K562 (cell line): ENCODE data around the gene FGF23. TPM values are rescaled to one million over a fixed set of nuclear protein-coding genes. Genes with fewer than 3 reads are reported as not detected.

Source experiments
- ADNP ChIP-seq: fragments of 200-800 bp; sonication (Bioruptor generic); IDR thresholded peaks from 2 replicates; pipeline ENCODE4 v1.6.1; 2016; ENCODE audit warnings: missing genetic modification characterization, missing compliant biosample characterization
- CBFA2T3 ChIP-seq: fragments of 450-650 bp; IDR thresholded peaks from 2 replicates; pipeline ENCODE4 v1.6.1; 2017
- CBX5 ChIP-seq: IDR thresholded peaks from 2 replicates; pipeline ENCODE4 v1.6.1; 2014; ENCODE audit warnings: low read depth, borderline replicate concordance
- CREM ChIP-seq: IDR thresholded peaks from 2 replicates; pipeline ENCODE4 v1.6.1; 2014; ENCODE audit warnings: antibody characterized with exemption, low read depth
- DNMT1 ChIP-seq: fragments of 450-650 bp; IDR thresholded peaks from 2 replicates; pipeline ENCODE4 v1.6.1; 2016; ENCODE audit warnings: antibody characterized with exemption, mild to moderate bottlenecking
- FOXK2 ChIP-seq, 2 experiments: fragments of 450-650 bp; IDR thresholded peaks in 1 of 2; conservative IDR thresholded peaks in 1 of 2; 2 replicates each; pipeline ENCODE4 v1.6.1; 2016; ENCODE audit warnings: low read depth in 2 of 2, mild to moderate bottlenecking in 1 of 2
- HDAC3 ChIP-seq: fragments of 450-650 bp; IDR thresholded peaks from 2 replicates; pipeline ENCODE4 v1.6.1; 2018; ENCODE audit warnings: borderline replicate concordance, mild to moderate bottlenecking, moderate library complexity; ENCODE audit not compliant: partially characterized antibody
- HSF4 ChIP-seq: fragments of 250-450 bp; sonication (Bioruptor Pico); IDR thresholded peaks from 2 replicates; pipeline ENCODE4 v2.1.2; 2022; ENCODE audit warnings: mild to moderate bottlenecking, moderate library complexity, borderline replicate concordance
- KDM4B ChIP-seq, 2 experiments: fragments of 450-650 bp in 1 of 2; sonication (generic) in 1 of 2; IDR thresholded peaks; 2 replicates each; pipeline ENCODE4 v1.6.1; 2016 to 2017; ENCODE audit warnings: borderline replicate concordance in 2 of 2, antibody characterized with exemption in 1 of 2, low read depth in 1 of 2, mild to moderate bottlenecking in 1 of 2
- MAX ChIP-seq: sonication (generic); formaldehyde crosslinking; IDR thresholded peaks from 2 replicates; pipeline ENCODE4 v1.9.0; 2022; ENCODE audit warnings: mild to moderate bottlenecking, missing genetic modification reagents
- MEIS2 ChIP-seq: fragments of 450-650 bp; IDR thresholded peaks from 2 replicates; pipeline ENCODE4 v1.6.1; 2014; ENCODE audit warnings: mild to moderate bottlenecking; ENCODE audit not compliant: partially characterized antibody
- MTA1 ChIP-seq: fragments of 450-650 bp; IDR thresholded peaks from 2 replicates; pipeline ENCODE4 v1.6.1; 2017; ENCODE audit warnings: borderline replicate concordance
- NCOR1 ChIP-seq: fragments of 450-650 bp; IDR thresholded peaks from 2 replicates; pipeline ENCODE4 v1.6.1; 2016; ENCODE audit warnings: mild to moderate bottlenecking, moderate library complexity
- PBX2 ChIP-seq, 2 experiments: IDR thresholded peaks in 1 of 2; conservative IDR thresholded peaks in 1 of 2; 2 replicates each; pipeline ENCODE4 v1.6.1; 2016; ENCODE audit warnings: low read depth in 2 of 2, mild to moderate bottlenecking in 1 of 2, missing compliant biosample characterization in 1 of 2, missing genetic modification characterization in 1 of 2, moderate library complexity in 1 of 2
- PCBP2 ChIP-seq: fragments of 200-400 bp; formaldehyde crosslinking; IDR thresholded peaks from 2 replicates; pipeline ENCODE4 v1.6.1; 2018; ENCODE audit warnings: low read length, low read depth, mild to moderate bottlenecking, moderate library complexity; ENCODE audit not compliant: poor library complexity, severe bottlenecking
- PML ChIP-seq: IDR thresholded peaks from 2 replicates; pipeline ENCODE4 v1.6.1; 2012; ENCODE audit warnings: low read length, inconsistent platforms
- SAFB2 ChIP-seq: fragments of 200-400 bp; formaldehyde crosslinking; IDR thresholded peaks from 2 replicates; pipeline ENCODE4 v1.6.1; 2018; ENCODE audit warnings: borderline replicate concordance, low read length, low read depth, moderate library complexity; ENCODE audit not compliant: severe bottlenecking
- SETDB1 ChIP-seq: IDR thresholded peaks from one replicate; pipeline ENCODE4 v1.6.1; 2012; ENCODE audit warnings: low read length, control low read depth, inconsistent platforms
- SMAD1 ChIP-seq: fragments of 150-350 bp; IDR thresholded peaks from 2 replicates; pipeline ENCODE4 v1.6.1; 2014; ENCODE audit warnings: low read length, low read depth; ENCODE audit not compliant: partially characterized antibody
- STAT5B ChIP-seq: fragments of 250-450 bp; sonication (Bioruptor Pico); IDR thresholded peaks from 2 replicates; pipeline ENCODE4 v1.8.0; 2021; ENCODE audit warnings: mild to moderate bottlenecking, inconsistent platforms
- TAL1 ChIP-seq: fragments of 450-650 bp; IDR thresholded peaks from 2 replicates; pipeline ENCODE4 v1.6.1; 2016; ENCODE audit warnings: mild to moderate bottlenecking
- TBL1XR1 ChIP-seq, 2 experiments: IDR thresholded peaks; 2 replicates each; pipeline ENCODE4 v1.6.1; 2012; ENCODE audit warnings: improper control_type of control experiment in 2 of 2, low read length in 2 of 2, mild to moderate bottlenecking in 1 of 2
- TBP ChIP-seq: optimal IDR thresholded peaks from 2 replicates; pipeline ENCODE3; 2011; ENCODE audit warnings: low read depth, low read length, improper control_type of control experiment
- ZNF121 ChIP-seq: sonication (generic); formaldehyde crosslinking; conservative IDR thresholded peaks from 2 replicates; pipeline ENCODE4 v1.8.0; 2022; ENCODE audit warnings: missing genetic modification reagents
- ZNF197 ChIP-seq: fragments of 200-800 bp; sonication (Bioruptor generic); IDR thresholded peaks from 2 replicates; pipeline ENCODE4 v1.6.1; 2016; ENCODE audit warnings: low read depth, missing genetic modification characterization, missing compliant biosample characterization
- ZNF3 ChIP-seq: fragments of 250-450 bp; sonication (Bioruptor Pico); IDR thresholded peaks from 2 replicates; pipeline ENCODE4 v1.5.0; 2021; ENCODE audit warnings: mild to moderate bottlenecking, moderate library complexity
- ZNF395 ChIP-seq: fragments of 200-800 bp; sonication (Bioruptor generic); IDR thresholded peaks from 2 replicates; pipeline ENCODE4 v1.6.1; 2017; ENCODE audit warnings: missing genetic modification characterization, missing compliant biosample characterization
- polyA plus RNA-seq, 8 experiments: library from polyadenylated mRNA; depleted of rRNA in 4 of 8; stranded (reverse) in 5 of 8; unstranded in 3 of 8; fragments of >200 nt; fragmentation: Nextera tagmentation in 2 of 8; fragmentation: Illumina TruSeq in 1 of 8; extraction: Ambion mirVana in 2 of 8; extraction: Trizol in 1 of 8; gene quantifications; 2 replicates each; pipeline versions ENCODE4 v1.2.1 to v1.2.3, GENCODE V29; 2011 to 2014; ENCODE audit warnings: inconsistent platforms in 1 of 8, missing spikeins in 1 of 8
- total RNA-seq, 7 experiments: library from RNA; depleted of rRNA in 6 of 7; stranded (reverse); fragments of >200 nt in 6 of 7; fragmentation: Illumina TruSeq in 2 of 7; extraction: Trizol in 2 of 7; gene quantifications; 2 replicates each; pipeline versions ENCODE4 v1.2.1 to v1.2.3, GENCODE V29; 2011 to 2021; ENCODE audit warnings: low replicate concordance in 1 of 7

FGF23 gene
- total and polyA plus RNA-seq, 9 of the 15 experiments (the other 6 are each of a cell fraction or from before 2014, with no cell fraction given): 0.38 TPM; not detected in 8

- TF ChIP-seq PCBP2 (no peak), SMAD1 (no peak), CBX5 (no peak), STAT5B (CRISPR knock-in tag) (no peak), PBX2 (CRISPR knock-in tag; IDR thresholded peaks at IDR 0.05; ENCODE audit: low read depth) (no peak), PBX2 (tag; conservative IDR thresholded peaks at IDR 0.05; ENCODE audit: low read depth) (no peak), SETDB1 (no peak), ZNF395 (0 out of 2 replicates have a peak, but pooled peaks have one; percentile 29), ZNF3 (CRISPR knock-in tag) (no peak), TBP (no peak), SAFB2 (no peak), ADNP (tag) (no peak), TBL1XR1 (IDR thresholded peaks at IDR 0.05; ENCODE audit: low read length in 2 of 2) (peak in 1 of 2 experiments; percentile 74; a peak in 1 of 4 replicates), ZNF197 (CRISPR knock-in tag) (no peak), NCOR1 (peak; percentile 93), PML (0 out of 2 replicates have a peak, but pooled peaks have one; percentile 39), MAX (no peak), CREM (peak; percentile 42), HSF4 (CRISPR knock-in tag) (no peak), HDAC3 (peak; percentile 55), FOXK2 (conservative IDR thresholded peaks at IDR 0.05 in 1 of 2, IDR thresholded peaks at IDR 0.05 in 1 of 2; ENCODE audit: low read depth in 2 of 2) (no peak), CBFA2T3 (peak; percentile 95), KDM4B (IDR thresholded peaks at IDR 0.05; ENCODE audit: borderline replicate concordance in 2 of 2, low read depth in 1 of 2) (no peak), MEIS2 (peak; percentile 19), TAL1 (peak; percentile 83), MTA1 (peak; percentile 71; the same call in 1 of the 2 replicates), DNMT1 (no peak), ZNF121 (CRISPR knock-in tag) (no peak)
Measured at GRCh38 chr12:4388662-4389061, 9.2 kb upstream of the FGF23 start (continued).
